IPS-NIHi7 (cell line): ENCODE measurements around the gene SLC4A4.

Experiments used
- DNase-seq: peaks from one replicate; pipeline ENCODE4 v3.0.0; 2012; ENCODE audit warnings: mixed read lengths; ENCODE audit errors: extremely low spot score

The SLC4A4 gene

GRCh38 chr4:71538528-71538927 is 199.7 kb downstream of the SLC4A4 start:
- no peak for DNase-seq

- DNase-seq = no peak
Observed at GRCh38 chr4:71540749-71541269, 202.0 kb downstream of the SLC4A4 start.

GRCh38 chr4:71541541-71541940 is 202.7 kb downstream of the SLC4A4 start:
- DNase-seq = no peak

DNA sequence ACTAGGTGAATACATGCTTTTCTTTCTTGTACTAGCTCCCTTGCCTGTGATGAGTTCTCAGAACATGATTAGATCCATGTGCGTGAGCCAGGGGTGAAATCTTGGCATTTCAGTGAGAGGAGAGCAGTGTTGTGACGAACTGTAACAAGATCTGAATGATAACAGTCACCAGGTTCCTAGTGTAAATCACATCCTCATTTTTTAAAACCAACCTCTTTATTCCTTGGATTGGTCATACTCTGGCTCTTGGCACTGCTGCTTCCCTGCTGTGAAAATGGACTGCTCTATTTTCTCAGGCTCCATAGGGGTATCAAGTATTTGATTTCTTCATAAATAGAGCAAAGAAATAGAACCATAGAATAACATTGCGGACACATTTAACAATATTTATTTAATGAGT is 206.3 kb downstream of the SLC4A4 start:
- DNase-seq = no peak

DNA sequence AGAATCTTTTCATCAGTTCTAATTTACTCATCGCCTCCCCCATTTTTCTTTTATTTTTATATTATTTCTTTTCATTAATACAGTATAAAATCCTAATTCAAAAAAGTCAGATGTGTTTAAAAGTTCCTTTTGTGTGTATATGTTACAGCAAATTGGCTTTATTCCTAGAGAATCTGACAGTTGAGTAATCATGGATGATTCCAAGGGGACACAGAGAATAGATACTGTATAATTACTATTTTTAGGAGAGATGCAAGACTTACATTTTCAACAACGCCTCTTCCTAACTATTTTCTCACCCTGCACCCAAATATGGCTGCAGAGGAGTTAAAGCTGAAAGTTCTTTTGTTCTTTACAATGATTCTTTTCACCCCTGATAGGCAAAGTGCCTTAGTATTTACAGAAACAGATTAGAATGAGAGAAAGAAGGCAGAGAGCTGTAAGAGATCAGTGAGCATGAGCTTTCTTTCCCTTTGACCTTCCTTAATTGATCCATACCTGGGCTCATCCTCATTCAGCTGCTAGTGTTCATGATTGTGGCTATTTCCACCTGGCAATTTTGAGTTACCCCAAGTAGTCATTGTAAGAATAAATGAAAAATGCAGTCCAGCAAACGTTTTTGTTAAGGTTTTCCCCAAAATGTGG is 210.8 kb downstream of the SLC4A4 start:
- no peak for DNase-seq

DNA sequence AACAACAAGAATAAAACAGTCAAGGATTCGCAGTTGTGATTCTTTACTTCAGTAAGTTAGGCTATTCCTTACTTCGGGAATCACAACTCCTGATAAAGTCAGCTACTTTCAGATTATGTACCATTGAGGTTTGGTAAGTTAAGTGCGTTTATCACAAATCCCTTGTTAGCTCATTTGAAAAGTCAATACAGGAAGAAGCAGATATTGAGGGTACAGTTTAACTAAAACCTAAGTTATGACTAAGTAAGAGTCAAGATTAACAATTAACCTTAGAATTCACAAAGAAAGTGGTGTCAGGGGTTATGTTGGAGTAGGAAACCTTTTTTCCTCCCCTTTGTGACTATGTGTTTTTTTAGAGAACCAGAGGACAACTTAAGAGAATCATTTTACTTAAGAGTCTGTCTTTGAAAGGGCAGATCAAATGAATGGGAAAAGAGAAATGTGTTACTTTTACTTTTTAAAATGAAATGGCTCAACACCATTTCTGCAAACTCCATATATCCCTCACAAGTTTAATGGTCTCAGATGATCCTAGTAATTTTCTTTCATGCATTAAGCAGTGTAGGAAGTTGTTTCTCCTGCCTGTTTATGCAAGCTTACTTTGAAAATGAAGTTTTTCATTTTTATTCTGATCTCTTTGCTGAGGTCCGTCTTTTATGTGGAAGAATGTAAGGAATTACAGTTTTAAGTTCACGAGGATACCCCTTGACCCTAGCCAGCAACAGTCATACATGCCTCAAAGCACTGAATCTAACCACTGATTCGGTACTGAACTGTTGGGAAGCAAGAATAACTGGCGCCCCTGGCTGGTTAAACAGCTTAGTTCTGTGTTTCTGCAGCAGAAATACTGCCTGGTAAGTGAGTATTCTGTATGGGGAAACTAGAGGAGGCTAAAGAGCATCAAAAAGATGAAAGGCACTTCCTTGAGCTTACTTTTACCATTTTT is 211.7 kb downstream of the SLC4A4 start:
- peak; percentile 30 for DNase-seq

DNA sequence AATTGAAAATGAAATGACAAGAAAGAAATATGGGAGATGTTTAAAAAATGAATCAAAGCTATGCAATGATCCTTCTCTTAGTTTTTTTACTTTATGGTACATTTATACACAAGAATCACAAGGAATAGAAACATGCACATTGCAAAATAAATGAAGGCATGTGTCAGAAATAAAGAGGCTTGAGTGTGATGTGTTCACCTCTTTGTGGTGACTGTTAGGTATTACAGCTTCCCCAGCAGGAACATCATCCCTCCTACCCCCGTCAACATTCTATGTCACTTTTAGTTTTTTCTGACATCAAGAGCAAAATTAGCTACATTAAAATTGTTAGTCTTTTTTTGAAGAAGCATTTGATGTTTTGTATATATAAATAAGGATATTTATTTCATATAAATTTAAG is 214.8 kb downstream of the SLC4A4 start:
- peak; percentile 29 for DNase-seq

DNA sequence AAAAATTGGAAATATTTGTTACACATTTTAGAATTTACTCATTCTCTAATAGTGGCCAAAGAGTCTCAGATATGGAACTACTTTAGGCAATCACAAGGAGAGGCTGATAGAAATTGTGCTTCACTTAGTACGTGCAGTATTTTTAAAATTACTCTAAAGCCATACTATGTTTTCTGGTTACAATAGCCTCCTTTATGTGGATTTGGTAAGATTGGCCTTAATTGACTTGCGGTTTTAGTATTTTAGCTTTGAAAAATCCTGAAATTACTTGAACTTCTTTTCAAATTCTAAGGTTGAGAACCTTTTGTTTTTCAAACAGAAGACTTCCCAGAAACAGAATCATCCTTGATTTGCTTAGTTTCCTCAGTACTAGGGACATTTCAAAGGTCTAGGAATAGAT is 215.2 kb downstream of the SLC4A4 start:
- DNase-seq = no peak

DNA sequence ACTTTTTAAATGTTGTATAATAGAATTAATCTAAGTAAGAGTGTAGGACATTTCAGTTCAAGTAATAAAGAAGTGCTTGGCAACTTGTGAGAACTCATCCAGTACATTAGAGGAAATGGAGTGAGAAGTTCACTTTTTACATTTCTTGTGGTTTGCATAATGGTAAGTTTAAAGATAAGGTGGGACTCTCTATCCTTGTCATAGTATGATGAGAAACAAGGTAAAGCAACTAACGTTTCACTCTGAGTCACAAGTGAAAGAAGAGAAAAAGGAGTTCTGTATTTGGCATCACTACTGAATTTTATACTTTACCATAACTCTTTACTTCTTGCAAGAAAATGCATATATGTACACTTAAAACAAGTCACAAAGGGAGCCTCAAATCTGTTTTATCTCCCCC is 219.4 kb downstream of the SLC4A4 start:
- no peak for DNase-seq

- no peak for DNase-seq
Observed at GRCh38 chr4:71559957-71560571, 221.2 kb downstream of the SLC4A4 start.

GRCh38 chr4:71564775-71565174 is 226.0 kb downstream of the SLC4A4 start:
- DNase-seq = no peak

GRCh38 chr4:71566856-71567255 is 228.0 kb downstream of the SLC4A4 start:
- DNase-seq = no peak

- no peak for DNase-seq
Observed at GRCh38 chr4:71568131-71568530, 229.3 kb downstream of the SLC4A4 start.

- no peak for DNase-seq
Observed at GRCh38 chr4:71570492-71570891, 231.7 kb downstream of the SLC4A4 start.

GRCh38 chr4:71571346-71571745 is 232.5 kb downstream of the SLC4A4 start:
- no peak for DNase-seq

DNA sequence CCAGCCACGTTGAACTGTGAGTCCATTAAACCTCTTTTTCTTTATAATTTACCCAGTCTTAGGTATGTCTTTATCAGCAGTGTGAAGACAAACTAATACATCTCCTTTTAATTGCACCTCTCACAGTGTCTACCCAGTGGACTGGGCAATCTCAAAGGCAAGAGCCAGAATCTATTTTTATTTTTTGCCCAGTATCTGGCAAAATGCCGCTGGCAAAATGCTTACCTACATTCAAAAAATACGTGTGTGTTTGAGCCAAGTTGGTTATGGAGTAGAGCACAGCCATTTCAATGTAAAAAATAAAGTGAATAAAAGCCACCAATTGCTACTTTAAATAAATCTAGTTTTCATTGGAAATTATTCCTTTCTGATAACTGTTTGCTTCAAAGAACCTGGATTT is 245.2 kb downstream of the SLC4A4 start:
- DNase-seq = no peak

DNA sequence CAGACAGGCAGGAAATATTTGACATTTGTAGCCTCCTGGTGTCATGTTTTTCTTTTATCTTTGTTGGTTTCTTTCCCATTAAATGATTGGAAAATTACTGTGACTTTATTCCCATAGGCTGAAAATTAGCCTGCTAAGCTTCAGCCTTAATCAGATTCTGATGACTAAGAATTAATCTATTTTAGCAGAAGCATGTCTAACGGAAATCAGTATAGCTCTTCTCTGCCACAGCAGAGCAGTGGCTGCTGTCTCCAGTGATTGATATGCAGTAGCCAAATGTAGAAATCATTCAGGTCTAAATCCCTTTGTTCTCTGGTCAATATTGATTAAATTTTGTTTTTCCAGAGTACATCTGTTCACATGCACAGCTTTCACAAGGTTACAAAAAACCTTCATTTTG is 245.8 kb downstream of the SLC4A4 start:
- no peak for DNase-seq

GRCh38 chr4:71586087-71586763 is 247.4 kb downstream of the SLC4A4 start:
- DNase-seq = no peak

GRCh38 chr4:71587995-71588394 is 249.2 kb downstream of the SLC4A4 start:
- DNase-seq = no peak

DNA sequence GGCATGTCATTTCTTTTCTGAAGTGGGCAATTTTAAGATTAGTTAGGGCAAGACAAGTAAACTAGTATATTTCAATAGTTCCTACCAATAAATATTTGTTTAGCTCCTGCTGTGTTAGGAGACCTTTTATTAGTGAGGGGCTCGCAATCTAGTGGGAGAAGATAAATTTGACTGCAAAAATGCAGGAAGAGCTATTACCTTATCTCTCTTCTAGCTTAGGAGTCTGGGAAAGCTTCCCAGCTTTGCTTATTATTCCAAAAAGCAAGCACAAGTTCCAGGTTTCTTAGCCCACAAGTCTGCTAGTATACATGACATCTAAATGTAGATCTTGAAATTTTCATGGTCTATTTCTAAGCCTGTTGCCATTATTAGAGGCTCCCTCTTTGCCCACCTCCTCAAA is 254.0 kb downstream of the SLC4A4 start:
- DNase-seq = no peak

GRCh38 chr4:71593311-71593710 is 254.5 kb downstream of the SLC4A4 start:
- DNase-seq = peak; percentile 26

- DNase-seq = no peak
Observed at GRCh38 chr4:71595576-71596108, 256.8 kb downstream of the SLC4A4 start.
